Activated CD4-positive, alpha-beta memory T cell treated with anti-CD3 and anti-CD28 coated beads, Interleukin-2, amount 10 ng/mL, durations not matched to agents 7 days and 5 days (primary cell): ENCODE results near the gene AJAP1. TPM values are rescaled to one million over a fixed set of nuclear protein-coding genes. Genes with fewer than 3 reads are reported as not detected.

Source experiments
- CTCF ChIA-PET: fragments of 350-600 bp; sonication (Branson Sonifier 250); formaldehyde crosslinking; loops from one replicate; lab custom pipeline; 2021; ENCODE audit warnings: antibody characterized with exemption, inconsistent platforms; lab: Charles Lee
- POLR2A ChIA-PET: fragments of 350-600 bp; sonication (Branson Sonifier 250); formaldehyde crosslinking; loops from one replicate; lab custom pipeline; 2021; ENCODE audit warnings: antibody characterized with exemption; lab: Charles Lee
- DNase-seq: peaks from one replicate; pipeline ENCODE4 v3.0.0-alpha.2; 2020
- H3K27ac Mint-ChIP-seq: one replicate; pipeline ENCODE4 v1.8.0; 2021; ENCODE audit warnings: mild to moderate bottlenecking, mixed read lengths
- H3K27me3 Mint-ChIP-seq: one replicate; pipeline ENCODE4 v1.8.0; 2021; ENCODE audit warnings: mixed read lengths
- H3K36me3 Mint-ChIP-seq: one replicate; pipeline ENCODE4 v1.8.0; 2021; ENCODE audit warnings: low read depth, mixed read lengths
- H3K4me1 Mint-ChIP-seq: one replicate; pipeline ENCODE4 v1.8.0; 2021; ENCODE audit warnings: mixed read lengths
- H3K4me3 Mint-ChIP-seq: one replicate; pipeline ENCODE4 v1.8.0; 2021; ENCODE audit warnings: mild to moderate bottlenecking, mixed read lengths
- H3K9me3 Mint-ChIP-seq: one replicate; pipeline ENCODE4 v1.8.0; 2021; ENCODE audit warnings: mixed read lengths
- total RNA-seq, 2 experiments: library from RNA; stranded (reverse); gene quantifications; one replicate each; pipeline ENCODE4 v1.2.3, GENCODE V29; 2021

The AJAP1 gene
- total RNA-seq, 2 experiments from 2014 or later = not detected

DNA sequence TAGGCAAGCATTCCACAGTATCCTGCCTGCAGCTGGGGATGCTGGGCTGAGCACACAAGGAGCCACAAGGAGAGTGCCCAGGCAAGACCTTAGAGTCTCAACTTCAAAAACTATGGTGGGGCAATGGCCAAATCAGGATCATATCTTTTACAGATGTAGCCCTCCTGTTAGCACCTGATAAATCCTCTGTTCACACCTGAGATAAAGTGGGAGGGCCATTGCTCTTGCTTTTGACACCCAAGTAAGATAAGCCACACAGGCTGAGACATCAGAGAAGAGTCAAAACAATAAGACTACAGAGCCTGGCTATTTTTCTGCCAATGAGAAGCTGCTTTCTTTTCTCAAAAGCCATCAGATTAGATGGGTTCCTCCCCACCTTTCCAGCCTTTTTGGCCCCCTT, 148.9 kb downstream of the AJAP1 start:
- Mint-ChIP-seq H3K27ac (no peak overlapping the region), H3K27me3 (peaks cover 2% of the 10 kb centered on the region), H3K4me3 (no peak overlapping the region), H3K36me3 (no peaks in the 10 kb centered on the region), H3K9me3 (peaks cover 2% of the 10 kb centered on the region), H3K4me1 (no peaks in the 10 kb centered on the region)
- no peak for DNase-seq
- CTCF ChIA-PET = no interaction called here
- POLR2A ChIA-PET = no interaction called here

GRCh38 chr1:4805987-4806386, 151.6 kb downstream of the AJAP1 start:
- H3K36me3 Mint-ChIP-seq = no peaks in the 10 kb centered on the region

DNA sequence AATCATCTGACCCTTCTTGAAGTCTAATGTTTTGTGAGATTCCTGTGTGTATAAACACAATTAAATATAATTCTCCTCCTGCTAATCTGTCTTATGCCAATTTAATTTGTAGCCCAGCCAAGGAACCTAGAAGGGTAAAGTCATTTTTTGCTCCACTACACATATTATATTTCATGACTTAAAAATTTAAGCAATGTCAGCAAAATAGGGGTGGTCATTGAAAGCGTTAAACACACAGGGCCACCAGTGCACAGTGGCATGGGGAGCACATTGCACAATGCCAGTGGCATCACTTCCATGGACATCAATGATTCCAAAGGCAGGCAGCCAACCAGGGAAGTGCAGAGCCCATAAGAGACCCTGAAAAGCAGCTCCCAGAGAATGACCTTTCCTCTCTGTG, 166.1 kb downstream of the AJAP1 start:
- POLR2A ChIA-PET = no interaction called here
- Mint-ChIP-seq H3K4me3 (no peak overlapping the region), H3K27me3 (no peaks in the 10 kb centered on the region)

More at GRCh38 chr1:4805987-4806386, 151.6 kb downstream of the AJAP1 start:
- Mint-ChIP-seq H3K27ac (no peak overlapping the region), H3K27me3 (peaks cover 2% of the 10 kb centered on the region), H3K4me1 (no peaks in the 10 kb centered on the region), H3K9me3 (no peaks in the 10 kb centered on the region), H3K4me3 (no peak overlapping the region)
- POLR2A ChIA-PET = no interaction called here
- no peak for DNase-seq
- CTCF ChIA-PET = no interaction called here

DNA sequence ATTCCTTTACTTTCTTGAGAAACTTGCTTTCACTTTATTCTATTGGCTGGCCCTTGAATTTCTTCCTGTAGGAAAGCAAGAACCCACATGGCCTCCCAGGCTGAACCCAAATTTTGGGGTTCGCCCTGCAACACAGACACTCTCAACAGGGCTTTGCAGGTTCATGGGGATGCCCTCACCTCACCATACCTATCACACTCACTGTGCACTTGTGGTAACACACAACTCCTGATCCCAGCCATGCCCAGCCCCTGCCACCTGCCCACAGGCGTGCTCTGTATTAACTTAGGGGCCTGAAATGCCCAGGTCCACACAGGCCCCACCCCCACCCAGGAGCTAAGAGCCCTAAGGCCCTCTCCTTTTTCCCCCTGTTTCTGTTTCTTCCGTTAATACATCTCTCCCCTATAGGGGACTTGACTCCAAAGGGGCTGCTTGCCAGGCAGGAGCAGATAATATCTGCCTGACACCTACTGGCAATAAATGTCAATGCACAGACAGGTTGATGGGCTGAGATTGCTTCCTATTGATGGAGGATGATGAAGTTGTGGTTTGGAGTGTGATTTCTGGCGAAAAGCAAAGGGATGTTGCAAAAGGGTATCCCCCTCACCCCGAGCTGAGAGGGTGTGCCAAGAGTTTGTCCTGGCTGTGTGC, 171.5 kb downstream of the AJAP1 start:
- ChIA-PET CTCF (no interaction called here), POLR2A (no interaction called here)
- Mint-ChIP-seq H3K27ac (no peak overlapping the region), H3K27me3 (no peaks in the 10 kb centered on the region), H3K4me1 (no peaks in the 10 kb centered on the region), H3K9me3 (no peaks in the 10 kb centered on the region), H3K36me3 (no peaks in the 10 kb centered on the region), H3K4me3 (no peak overlapping the region)
- DNase-seq = no peak

More for the DNA sequence above, 166.1 kb downstream of the AJAP1 start:
- Mint-ChIP-seq H3K4me1 (no peaks in the 10 kb centered on the region), H3K27ac (no peak overlapping the region), H3K36me3 (no peaks in the 10 kb centered on the region), H3K9me3 (no peaks in the 10 kb centered on the region)
- CTCF ChIA-PET = no interaction called here
- DNase-seq = no peak

DNA sequence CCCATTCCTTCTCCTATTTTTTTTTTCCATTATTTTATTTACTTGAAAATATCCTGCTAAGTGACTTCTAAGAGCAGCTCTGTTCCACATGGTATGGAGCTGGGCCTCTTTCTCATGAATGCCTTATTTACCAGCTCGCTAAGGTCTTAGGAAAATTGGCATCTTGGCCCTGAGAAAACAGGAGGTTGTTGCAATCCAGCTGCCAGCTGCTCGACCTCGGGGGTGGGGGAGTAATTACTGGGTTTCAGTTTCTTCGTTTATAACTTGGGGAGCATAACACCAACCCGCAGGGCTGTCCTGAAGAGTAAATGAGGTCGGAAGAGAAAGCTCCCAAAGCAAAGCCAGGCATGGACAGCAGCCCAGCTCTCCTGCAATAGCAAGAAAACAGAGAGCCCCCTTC, 176.3 kb downstream of the AJAP1 start:
- Mint-ChIP-seq H3K9me3 (no peaks in the 10 kb centered on the region), H3K4me3 (no peak overlapping the region), H3K27ac (no peak overlapping the region), H3K27me3 (no peaks in the 10 kb centered on the region), H3K4me1 (no peaks in the 10 kb centered on the region), H3K36me3 (no peaks in the 10 kb centered on the region)
- no peak for DNase-seq
- POLR2A ChIA-PET = no interaction called here
- CTCF ChIA-PET = no interaction called here

DNA sequence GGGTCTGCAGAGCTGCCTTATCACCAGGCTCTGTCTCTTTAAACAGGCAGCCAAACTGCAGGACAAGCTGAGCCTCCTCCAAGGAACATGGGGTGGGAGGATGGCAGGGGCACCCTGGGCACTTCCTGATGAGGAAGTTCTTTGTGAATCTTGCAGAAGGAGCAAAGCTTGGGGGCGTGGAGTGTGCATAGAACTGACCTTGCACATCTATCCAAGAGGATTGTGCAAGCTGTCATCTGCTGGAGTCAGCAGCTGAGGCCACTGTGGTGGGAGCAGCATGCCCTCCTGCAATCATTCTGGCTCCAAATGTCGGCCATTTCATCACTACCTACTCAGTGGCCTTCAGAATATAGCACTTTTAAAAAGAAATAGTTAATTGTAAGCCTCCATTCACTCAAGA, 182.2 kb downstream of the AJAP1 start:
- Mint-ChIP-seq H3K36me3 (no peaks in the 10 kb centered on the region), H3K27me3 (no peaks in the 10 kb centered on the region), H3K9me3 (no peaks in the 10 kb centered on the region), H3K4me1 (no peaks in the 10 kb centered on the region), H3K4me3 (no peak overlapping the region), H3K27ac (no peak overlapping the region)
- no peak for DNase-seq
- ChIA-PET CTCF (no interaction called here), POLR2A (no interaction called here)

DNA sequence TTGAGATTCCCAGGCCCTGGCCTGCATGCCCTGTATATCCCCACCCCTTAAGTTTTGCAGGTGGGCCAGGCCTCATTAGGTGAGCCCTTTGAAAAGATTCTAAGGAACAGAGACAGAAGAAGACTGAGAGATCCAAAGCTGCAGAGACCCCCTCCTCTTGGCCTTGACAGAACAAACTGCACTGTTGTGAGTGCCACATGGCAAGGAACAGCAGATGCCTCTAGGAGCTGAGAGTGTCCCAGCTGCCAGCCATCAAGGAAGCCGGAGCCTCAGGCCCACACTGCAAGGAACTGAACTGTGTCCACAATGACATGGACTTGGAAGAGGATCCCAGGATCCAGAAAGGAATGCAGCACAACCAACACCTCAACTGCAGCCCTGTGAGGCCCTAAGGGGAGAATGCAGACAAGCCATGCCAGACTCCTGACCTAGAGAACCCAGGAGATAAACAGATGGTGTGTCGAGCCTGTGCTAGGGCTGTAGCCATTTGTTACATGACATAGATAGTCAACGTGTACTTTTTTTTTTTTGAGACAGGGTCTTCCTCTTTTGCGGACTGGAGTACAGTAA, 182.7 kb downstream of the AJAP1 start:
- ChIA-PET POLR2A (no interaction called here), CTCF (no interaction called here)
- no peak for DNase-seq
- Mint-ChIP-seq H3K4me3 (no peak overlapping the region), H3K4me1 (no peaks in the 10 kb centered on the region), H3K9me3 (no peaks in the 10 kb centered on the region), H3K36me3 (no peaks in the 10 kb centered on the region), H3K27me3 (no peaks in the 10 kb centered on the region), H3K27ac (no peak overlapping the region)

DNA sequence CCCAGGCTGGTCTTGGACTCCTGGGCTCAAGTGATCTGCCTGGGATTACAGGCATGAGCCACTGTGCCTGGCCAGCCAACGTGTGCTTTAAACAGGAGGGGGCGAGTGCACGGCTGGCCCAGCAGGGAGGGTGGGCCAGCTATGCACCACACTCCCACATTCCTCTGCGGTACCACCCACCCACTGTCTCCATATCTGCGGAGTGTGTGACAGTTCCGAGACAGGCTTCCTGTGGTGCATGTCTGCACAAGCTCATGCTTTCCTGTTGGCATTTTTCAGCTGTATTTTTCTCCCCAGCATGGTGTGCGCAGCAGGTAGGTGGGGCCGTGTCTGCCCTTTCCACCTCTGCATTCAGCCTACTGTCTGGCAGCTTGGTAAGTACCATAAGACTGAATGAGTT, 183.3 kb downstream of the AJAP1 start:
- CTCF ChIA-PET = no interaction called here
- POLR2A ChIA-PET = no interaction called here

GRCh38 chr1:4838231-4838630, 183.8 kb downstream of the AJAP1 start:
- no peak for DNase-seq
- H3K36me3 Mint-ChIP-seq = no peaks in the 10 kb centered on the region
- CTCF ChIA-PET = no interaction called here
- H3K4me3 Mint-ChIP-seq = no peak overlapping the region
- no peaks in the 10 kb centered on the region for H3K27me3 Mint-ChIP-seq
- H3K4me1 Mint-ChIP-seq = no peaks in the 10 kb centered on the region
- H3K27ac Mint-ChIP-seq = no peak overlapping the region
- POLR2A ChIA-PET = no interaction called here
- H3K9me3 Mint-ChIP-seq = no peaks in the 10 kb centered on the region

More for the DNA sequence above, 183.3 kb downstream of the AJAP1 start:
- H3K9me3 Mint-ChIP-seq = no peaks in the 10 kb centered on the region
- DNase-seq = no peak
- H3K4me1 Mint-ChIP-seq = no peaks in the 10 kb centered on the region
- H3K27me3 Mint-ChIP-seq = no peaks in the 10 kb centered on the region
- no peak overlapping the region for H3K27ac Mint-ChIP-seq
- H3K36me3 Mint-ChIP-seq = no peaks in the 10 kb centered on the region
- H3K4me3 Mint-ChIP-seq = no peak overlapping the region
